Breast epithelium (tissue), 3 donors: ENCODE data around the gene EMX2.

Source experiments
- POLR2A ChIP-seq: fragments of 450-650 bp; IDR thresholded peaks from one replicate; pipeline ENCODE4 v1.6.1; 2016; ENCODE audit warnings: antibody characterized with exemption, mild to moderate bottlenecking, moderate library complexity
- POLR2AphosphoS5 ChIP-seq, 3 donors: sonication (generic); formaldehyde crosslinking; IDR thresholded peaks; one replicate each; pipeline ENCODE4 v1.6.1; 2017; ENCODE audit warnings: antibody characterized with exemption in 3 of 3
- TF ChIP-seq, protein P1 (sequence below), 3 donors: fragments of 450-650 bp; IDR thresholded peaks; one replicate each; pipeline ENCODE4 v1.5.1; 2016 to 2017; ENCODE audit warnings: antibody characterized with exemption in 3 of 3, mild to moderate bottlenecking in 3 of 3, moderate library complexity in 3 of 3

DNA sequence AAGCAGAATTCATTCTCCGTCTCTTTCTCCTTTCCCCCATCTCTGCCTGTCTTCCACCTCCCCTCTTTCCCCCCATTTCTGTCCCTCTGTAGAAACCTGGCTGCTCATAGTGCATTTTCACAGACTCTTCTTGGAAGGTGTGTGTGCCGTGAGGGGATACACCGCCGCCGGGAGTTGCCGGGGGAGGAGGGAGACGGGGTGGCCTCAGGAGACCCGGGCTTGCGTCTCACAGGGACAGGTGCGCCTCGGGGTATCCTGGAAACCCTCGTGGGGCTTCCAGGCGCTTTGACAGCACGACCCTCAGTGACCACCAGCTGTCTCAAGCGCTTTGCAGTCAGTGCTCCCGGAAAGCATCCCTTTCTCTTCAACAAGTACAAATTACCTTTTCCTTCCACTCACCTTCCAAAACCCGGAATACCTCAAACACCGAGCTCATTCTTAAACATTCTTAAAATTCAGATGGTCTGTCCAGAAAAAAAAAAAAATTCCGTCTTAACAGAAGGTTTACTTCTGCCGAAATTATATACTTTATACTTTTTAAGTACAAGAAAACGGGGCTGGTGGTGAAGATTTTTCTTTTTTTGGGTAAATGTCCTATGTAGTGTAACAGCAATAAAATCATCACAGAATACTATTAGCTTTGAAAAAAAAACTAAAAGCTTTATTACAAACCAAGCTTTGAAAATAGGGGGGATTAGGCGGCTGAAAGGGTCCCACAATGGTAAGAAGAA lies 8.2 kb downstream of the EMX2 start:
- TF ChIP-seq, protein P1, sequence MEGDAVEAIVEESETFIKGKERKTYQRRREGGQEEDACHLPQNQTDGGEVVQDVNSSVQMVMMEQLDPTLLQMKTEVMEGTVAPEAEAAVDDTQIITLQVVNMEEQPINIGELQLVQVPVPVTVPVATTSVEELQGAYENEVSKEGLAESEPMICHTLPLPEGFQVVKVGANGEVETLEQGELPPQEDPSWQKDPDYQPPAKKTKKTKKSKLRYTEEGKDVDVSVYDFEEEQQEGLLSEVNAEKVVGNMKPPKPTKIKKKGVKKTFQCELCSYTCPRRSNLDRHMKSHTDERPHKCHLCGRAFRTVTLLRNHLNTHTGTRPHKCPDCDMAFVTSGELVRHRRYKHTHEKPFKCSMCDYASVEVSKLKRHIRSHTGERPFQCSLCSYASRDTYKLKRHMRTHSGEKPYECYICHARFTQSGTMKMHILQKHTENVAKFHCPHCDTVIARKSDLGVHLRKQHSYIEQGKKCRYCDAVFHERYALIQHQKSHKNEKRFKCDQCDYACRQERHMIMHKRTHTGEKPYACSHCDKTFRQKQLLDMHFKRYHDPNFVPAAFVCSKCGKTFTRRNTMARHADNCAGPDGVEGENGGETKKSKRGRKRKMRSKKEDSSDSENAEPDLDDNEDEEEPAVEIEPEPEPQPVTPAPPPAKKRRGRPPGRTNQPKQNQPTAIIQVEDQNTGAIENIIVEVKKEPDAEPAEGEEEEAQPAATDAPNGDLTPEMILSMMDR (IDR thresholded peaks at IDR 0.05), result no peak
- TF ChIP-seq POLR2AphosphoS5 (IDR thresholded peaks at IDR 0.05) (no peak), POLR2A (no peak)
